NT2/D1 (cell line): ENCODE data around the gene KCNJ10.

ENCODE experiments used
- SUZ12 ChIP-seq: IDR thresholded peaks from 2 replicates; pipeline ENCODE4 v1.6.1; 2011; ENCODE audit not compliant: insufficient read length, insufficient read depth; ENCODE audit errors: extremely low read depth
- YY1 ChIP-seq: IDR thresholded peaks from 2 replicates; pipeline ENCODE4 v1.6.1; 2011; ENCODE audit not compliant: insufficient read length, insufficient read depth

DNA sequence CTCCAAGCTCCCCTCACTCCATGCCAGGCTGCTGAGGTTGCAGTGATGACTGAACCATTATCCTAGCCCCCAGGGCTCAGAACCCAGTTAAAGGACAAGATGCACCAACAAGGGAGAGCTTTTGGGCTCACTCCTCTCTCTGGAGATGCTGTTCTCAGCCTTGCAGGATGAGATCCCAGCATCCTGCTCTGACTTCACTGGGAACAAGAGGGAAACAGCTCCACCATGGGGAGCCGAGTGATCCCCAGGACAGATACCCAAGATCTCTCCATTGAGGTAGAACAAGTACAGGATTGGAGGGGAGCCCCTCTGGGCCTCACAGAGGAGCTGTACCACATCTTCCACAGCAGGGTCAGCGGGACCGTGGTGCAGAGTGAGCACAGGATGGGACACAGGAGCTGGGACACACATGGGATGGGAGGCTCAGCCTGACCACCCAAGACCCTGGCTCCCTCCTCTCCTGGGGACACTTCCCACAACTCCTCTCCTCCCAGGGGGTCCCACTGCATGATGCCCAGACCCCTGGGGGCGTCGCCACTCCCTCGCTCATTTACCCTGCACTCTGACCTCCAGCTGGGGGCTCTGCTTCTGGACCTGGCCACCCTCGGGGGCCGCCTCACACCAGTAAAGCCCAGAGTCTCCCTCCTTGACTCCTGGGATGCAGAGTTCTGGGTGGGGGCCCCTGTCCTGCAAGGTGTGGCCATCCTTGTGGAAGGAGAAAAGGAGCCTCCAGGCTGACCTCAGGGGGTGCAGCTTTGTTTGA lies 97.3 kb downstream of the KCNJ10 start:
- no peak for TF ChIP-seq SUZ12
- TF ChIP-seq YY1 = no peak
